Fibroblast of skin of scalp (primary cell): Measurements from ENCODE around the gene PIP4K2C.
"Not testable (repeated sequence)": the region's sequence is repeated elsewhere in the genome, so short reads cannot be mapped to it uniquely, and the experiment has no call there.

Experiments
- DNase-seq: peaks from one replicate; pipeline ENCODE4 v3.0.0-alpha.2; 2013

Gene PIP4K2C

DNA sequence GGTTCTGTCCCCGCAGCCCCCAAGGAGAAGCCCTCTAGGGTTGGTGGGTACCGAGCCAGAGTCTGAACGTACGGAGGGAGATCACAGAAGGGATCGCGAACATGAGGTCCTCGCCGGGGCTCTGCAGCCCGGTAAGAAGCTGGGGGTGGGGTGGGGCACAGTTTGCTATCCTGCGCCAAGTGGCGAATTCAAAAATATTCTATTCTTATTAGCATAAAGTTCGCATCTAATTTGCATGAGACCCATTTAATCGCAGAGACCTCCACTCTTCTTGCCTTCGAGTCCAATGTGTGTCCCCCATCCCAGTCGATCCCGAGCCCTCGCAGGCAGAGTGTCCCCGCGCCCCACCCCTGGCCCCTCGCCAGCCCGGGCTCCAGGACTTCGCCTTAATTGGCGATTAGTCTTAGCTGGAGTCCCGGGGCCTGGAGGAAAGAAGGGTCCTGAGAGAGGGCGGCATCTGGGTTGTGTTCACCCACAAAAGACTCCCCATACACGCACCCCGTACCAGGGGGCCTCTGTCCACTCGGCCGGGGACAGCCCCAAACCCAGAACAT lies 19.6 kb downstream of the PIP4K2C start:
- no peak for DNase-seq

DNA sequence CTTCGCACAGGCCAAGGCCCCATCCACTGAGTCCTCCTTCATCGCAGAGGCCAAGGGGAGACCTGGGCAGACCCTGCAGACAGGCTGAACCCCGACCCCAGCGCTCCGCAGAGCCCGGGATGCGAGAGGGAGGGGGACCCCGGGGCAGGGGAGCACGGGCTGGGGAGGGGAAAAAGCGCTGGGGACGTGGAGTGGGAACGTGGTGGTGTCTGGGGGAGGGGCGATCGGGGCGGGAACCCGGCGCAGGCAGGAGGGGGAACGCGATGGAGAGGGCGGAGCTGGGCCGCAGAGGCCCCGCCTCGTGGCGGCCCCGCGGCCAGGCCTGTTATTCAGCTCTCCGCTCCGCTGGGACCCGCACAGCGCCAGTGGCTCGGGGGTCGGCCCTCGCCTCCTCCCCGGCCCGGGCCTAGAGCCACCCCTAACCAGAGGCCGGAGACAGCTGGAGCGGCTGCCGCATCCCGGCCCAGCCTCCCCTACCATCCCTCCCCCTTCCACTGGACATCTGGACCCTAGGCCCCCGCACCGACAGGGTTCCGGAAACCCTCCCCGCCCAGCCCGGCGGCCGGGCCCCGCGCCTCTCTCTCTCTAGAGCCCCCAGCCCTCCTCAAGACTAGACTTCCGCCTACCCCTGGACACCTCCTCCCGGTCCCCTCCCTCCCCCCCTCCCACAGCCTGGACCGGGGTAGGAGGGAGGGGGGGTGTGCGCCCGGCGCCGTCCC lies 20.3 kb downstream of the PIP4K2C start, which contains the start of gene ARHGEF25:
Gene ARHGEF25, plus strand, starts transcription at position 328 of the 719 bp plus-strand sequence. CDS start 460 bp downstream, outside the sequence.
- DNase-seq: peak; percentile 75

DNA sequence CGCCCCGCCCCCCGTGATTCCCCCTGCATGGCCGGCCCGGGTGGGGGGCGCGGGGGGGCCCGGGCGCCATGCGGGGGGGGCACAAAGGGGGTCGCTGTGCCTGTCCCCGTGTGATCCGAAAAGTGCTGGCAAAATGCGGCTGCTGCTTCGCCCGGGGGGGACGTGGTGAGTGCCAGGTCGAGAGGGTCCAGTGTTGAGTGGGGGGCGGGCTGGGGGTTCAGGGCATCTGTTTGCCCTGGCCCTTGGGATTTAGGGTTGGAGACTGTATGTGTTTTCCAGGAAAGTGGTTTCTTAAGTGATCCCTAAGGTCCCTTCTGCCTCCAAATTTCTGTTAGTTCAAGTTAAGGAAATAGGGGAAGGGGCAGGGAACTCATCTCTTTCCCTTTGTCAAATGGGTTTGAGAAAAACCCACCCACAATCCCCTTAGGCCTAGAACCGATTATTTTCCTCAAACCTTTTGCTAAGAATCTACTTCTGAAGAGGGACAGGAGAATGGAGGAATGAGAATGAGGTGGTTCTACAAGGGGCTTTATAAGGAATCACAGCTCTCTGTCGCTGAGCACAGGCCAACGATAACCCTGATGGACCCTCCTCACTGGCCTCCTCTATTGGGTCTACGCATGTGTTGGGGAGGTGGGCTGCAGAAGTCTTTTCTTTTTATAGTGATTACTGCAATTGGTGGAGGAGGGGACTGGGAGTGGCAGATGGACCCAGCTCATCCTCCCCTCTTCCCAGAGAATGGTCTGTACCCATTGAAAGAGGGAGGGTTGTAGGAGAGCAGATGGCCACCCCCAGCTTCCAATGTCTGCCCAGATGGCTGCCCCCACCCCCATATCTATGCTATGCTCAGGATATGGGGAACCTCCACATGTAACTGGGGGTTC lies 21.1 kb downstream of the PIP4K2C start:
- DNase-seq: no peak

DNA sequence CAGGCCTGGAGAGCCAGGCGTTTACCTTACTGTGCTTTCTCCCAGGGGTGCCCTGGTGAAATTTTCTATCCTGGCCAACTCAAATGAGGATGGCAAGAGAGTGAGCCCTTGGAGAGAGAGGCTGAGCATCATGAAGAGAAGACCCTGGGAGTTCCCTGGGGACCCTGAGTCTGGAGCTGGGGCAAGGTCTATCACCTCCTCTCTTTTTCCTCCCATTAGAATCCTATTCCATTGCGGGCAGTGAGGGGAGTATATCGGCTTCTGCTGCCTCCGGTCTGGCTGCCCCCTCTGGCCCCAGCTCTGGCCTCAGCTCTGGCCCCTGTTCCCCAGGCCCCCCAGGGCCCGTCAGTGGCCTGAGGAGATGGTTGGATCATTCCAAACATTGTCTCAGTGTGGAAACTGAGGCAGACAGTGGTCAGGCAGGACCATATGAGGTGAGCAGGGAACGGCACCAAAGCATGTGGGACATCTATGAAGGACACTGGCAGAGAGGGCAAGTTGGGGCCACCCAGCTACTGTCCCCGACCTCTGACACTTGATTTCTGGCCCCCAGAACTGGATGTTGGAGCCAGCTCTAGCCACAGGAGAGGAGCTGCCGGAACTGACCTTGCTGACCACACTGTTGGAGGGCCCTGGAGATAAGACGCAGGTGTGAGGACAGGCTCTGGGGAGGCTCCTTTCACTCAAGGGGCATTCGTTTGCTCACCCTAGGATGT lies 21.9 kb downstream of the PIP4K2C start:
- no peak for DNase-seq

DNA sequence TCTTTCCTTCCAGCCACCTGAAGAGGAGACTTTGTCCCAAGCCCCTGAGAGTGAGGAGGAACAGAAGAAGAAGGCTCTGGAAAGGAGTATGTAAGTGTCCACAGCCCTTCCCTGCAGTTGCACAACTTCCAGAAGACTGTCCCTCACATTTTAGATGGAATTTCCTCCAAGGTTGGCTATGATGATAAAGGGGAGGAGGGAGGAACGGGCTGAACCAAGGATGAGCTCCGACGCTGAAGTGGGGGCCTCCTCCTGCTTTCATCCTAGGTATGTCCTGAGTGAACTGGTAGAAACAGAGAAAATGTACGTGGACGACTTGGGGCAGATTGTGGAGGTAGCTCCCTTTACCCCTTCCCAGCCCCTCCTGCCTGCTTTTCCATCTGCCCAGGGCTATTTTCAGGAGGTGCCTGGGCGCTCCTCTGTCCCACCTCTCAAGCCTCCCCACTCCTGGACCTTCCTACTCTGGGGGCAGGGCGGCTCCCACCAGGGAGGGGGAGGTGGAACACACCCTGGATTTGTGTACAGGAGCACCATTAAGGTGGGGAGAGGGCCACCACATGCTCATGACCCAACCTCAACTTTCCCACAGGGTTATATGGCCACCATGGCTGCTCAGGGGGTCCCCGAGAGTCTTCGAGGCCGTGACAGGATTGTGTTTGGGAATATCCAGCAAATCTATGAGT lies 22.6 kb downstream of the PIP4K2C start:
- no peak for DNase-seq

DNA sequence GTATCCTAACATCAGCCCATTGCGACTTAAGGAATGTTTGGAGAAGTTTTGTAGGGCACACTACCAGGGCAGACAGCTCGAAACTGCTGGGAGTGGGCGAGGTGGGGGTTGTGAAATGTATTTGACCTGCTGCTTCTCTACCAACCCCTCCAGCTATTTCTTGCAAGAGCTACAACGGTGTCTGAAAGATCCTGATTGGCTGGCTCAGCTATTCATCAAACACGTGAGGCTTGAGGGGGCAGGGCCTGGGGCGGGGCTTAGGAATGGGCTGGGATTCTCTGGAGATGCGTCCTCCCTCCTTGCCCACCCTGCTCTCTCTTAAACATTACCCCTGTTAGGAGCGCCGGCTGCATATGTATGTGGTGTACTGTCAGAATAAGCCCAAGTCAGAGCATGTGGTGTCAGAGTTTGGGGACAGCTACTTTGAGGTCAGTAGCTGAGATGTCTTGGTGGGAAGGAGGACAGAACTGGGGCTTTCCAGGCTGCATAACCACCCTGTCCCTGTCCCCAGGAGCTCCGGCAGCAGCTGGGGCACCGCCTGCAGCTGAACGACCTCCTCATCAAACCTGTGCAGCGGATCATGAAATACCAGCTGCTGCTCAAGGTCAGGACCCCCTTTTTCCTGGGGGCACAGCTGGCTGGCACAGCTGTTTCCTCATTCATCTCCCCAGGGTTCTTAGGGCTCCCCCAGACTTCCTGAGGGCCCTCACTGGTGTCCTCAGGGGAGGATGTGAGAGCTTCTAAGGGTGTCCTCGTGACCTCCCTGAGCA lies 23.4 kb downstream of the PIP4K2C start:
- DNase-seq: no peak

DNA sequence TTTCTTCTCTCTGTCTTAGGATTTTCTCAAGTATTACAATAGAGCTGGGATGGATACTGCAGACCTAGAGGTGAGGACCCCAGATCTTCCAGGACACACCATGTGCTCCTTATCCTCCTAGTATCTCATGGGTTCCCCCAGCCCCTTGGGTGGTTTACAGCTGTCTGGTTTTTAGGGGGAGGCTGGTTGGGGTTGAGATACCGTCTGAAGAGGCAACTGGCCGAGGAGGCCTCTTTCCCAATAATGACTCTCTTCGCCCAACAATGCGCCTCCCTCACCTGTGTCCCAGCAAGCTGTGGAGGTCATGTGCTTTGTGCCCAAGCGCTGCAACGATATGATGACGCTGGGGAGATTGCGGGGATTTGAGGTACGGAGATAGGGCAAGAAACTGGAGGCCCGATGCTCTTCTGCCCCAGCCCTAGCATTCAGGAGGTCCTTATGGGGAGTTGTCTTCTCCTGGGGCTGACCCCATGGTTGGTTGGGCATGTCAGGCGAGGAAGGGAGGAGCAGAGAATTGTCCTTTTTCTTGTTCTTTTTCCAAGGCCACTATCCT lies 24.0 kb downstream of the PIP4K2C start:
- DNase-seq: no peak

DNA sequence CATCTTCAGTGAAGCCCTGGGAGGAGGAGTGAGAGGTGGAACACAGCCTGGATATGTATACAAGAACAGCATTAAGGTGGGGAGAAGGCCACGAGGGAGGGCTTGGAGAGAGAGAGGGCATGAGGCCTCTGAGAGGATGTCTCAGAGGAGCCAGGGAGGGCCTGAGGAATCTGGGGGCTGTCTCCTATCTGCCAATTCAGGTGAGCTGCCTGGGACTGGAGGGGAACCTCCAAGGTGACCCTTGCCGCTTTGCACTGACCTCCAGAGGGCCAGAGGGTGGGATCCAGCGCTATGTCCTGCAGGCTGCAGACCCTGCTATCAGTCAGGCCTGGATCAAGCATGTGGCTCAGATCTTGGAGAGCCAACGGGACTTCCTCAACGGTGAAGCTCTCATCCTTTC lies 24.6 kb downstream of the PIP4K2C start:
- no peak for DNase-seq

DNA sequence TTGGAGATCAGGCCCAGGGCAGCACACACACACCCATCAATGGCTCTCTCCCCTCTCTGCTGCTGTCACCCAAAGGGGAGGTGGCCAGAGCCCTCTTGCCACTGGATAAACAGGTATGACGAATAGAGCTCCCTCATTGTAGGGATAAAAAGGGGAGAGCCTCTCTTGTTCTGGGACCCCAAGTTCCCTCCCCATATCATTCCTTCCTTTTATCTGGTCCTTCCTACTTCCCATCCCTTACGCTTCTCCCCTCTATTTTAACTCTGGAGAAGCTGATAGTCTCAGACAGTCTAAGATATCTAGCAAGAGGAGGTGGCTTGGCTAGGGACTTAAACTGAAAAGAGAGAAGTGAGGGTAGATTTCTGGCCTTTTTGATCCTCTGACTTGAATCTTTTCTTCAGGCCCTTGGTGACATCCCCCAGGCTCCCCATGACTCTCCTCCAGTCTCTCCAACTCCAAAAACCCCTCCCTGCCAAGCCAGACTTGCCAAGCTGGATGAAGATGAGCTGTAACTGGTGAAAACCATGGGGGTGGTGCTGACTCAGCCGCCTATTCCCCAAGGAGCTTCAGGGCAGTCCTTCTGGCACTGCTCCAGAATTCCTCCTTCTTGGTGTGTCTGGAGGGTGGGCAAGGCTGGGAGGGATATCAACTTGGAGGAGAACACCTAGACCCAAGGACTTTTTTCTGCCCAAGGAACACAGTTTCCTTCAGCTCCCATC lies 25.6 kb downstream of the PIP4K2C start:
- peak; percentile 82 for DNase-seq

DNA sequence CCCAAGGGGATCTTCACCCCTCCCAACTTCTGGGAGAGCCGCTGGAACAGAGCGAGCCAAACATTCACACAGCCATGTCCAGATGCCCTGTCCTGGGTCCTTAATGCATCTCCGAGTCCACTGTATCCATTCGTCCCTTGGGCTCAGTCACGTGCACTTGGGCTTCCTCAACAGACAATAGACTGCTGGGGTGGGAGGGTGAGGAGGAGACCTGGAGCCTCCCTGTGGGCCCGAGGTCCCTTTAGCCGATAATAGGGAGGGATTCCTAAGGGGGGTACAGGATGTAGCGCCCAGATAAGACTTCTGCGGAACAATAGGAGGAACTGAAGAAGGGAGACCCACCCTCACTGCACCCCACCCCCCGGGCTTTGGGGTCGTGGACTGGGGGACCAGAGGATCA lies 26.9 kb downstream of the PIP4K2C start:
- DNase-seq: no peak

DNA sequence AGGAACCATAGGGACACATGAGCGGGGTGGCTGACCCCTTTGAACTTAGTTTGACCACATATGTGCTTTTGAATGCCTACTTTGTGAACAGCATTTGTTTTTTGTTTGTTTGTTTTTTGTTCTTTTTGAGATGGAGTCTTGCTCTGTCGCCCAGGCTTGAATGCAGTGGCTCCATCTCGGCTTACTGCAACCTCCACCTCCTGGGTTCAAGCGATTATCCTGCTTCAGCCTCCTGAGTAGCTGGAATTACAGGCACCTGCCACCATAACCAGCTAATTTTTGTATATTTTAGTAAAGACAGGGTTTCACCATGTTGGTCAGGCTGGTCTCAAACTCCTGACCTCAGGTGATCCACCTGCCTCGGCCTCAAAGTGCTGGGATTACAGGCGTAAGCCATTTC lies 27.4 kb downstream of the PIP4K2C start:
- not testable (repeated sequence) for DNase-seq

DNA sequence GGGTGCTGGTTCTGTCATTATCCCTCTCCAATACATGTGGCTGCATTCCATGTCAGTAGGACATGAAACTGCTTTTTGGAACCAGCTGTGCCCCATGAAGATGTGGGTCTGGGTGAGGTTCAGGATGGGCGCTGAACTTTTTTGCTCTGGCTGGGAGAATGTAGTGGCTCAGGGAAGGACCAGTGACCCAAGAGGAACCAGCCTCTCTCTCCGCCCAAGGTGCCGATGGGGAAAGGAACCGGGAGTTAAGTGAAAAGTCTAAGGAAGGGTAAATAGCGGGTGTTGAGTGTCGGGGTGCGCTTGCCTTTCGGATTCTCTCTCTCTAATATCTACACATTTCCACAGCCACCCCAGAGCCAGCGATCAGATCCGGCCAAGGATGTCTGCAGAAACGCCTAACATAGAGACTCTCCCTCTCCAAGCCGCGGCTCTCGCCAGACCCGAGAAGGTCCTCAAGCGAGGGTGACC lies 28.0 kb downstream of the PIP4K2C start:
- DNase-seq: no peak

DNA sequence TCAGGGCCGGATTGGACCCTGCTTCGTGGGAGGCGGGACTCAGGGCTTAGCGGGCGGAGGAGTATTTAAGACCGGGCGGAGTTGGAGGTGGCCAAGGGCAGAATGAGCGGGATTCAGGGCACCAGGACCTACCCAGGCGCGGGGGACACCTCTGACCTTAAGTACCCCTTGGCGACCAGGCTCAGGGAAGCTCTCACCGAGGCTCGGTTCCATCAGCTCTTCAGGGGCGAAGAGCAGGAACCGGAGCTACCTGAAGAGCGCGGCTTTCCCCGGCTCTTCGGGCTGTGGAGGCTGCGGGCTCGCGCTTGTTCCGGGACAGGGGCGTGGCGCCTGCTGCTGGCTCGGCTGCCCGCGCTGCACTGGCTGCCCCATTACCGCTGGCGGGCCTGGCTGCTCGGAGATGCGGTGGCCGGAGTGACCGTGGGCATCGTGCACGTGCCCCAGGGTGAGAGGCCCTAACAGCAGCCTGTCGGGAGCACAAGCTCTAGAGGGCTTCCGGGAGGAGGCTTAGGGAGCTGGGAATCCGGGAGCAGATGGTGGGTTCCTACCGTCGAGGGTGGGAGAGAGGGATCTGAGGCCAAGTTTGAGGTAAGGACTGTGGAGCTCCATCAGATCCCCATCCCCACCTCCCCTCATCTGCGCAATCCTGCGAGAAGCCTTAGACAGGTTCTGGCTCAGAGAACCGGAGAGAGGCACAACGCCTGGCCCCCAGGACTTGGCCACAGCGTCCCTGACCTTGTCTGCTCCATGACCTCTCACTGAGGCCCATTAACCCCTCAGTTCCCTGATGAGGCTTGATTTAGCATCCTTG lies 28.6 kb downstream of the PIP4K2C start:
- DNase-seq: no peak

DNA sequence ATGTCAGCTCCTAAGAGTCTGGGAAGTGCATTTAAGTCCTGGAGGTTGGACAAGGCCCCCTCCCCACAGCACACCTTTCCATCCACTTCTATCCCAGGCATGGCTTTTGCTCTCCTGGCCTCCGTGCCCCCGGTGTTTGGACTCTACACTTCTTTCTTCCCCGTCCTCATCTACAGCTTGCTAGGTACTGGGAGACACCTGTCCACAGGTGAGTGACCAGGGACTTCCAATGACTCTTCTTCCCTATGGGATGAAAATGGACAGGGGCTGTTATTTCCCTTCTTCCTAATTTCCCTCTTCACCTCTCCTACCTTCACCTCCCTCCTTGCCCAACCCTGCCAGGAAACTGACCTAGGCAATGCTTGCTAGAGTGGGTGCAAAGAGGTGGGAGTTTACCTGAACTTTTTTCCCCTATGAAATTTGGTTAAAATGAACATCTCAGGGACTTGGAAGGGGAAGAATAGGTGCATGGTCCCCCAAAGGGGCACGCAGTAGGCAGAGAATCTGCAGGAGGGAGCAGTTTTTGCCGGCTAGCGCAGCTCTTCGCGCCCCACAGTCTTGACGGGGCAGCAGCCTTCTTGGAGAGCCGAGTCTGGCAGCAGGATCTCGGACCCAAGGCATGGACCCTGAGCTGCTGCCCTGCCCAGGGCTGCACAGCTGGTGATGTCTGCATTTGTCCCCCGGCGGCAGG lies 29.4 kb downstream of the PIP4K2C start:
- no peak for DNase-seq

DNA sequence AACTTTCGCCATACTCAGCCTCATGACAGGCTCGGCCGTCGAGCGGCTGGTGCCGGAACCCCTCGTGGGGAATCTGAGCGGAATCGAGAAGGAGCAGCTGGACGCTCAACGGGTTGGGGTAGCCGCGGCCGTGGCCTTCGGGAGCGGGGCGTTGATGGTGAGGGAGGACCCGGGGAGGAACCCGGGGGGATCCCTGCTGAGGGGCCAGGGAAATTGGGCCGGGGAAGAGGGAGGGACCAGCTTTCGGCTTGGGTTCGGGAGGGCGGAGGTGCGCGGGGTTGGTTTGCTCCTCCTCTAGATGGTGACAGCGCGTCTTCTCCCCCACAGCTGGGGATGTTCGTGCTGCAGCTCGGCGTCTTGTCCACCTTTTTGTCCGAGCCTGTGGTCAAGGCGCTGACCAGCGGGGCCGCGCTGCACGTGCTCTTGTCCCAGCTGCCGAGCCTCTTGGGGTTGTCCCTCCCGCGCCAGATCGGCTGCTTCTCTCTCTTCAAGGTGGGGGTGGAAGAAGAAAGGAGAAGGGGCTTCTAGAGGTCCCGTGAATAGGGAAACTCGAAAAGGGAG lies 30.0 kb downstream of the PIP4K2C start:
- DNase-seq: no peak

DNA sequence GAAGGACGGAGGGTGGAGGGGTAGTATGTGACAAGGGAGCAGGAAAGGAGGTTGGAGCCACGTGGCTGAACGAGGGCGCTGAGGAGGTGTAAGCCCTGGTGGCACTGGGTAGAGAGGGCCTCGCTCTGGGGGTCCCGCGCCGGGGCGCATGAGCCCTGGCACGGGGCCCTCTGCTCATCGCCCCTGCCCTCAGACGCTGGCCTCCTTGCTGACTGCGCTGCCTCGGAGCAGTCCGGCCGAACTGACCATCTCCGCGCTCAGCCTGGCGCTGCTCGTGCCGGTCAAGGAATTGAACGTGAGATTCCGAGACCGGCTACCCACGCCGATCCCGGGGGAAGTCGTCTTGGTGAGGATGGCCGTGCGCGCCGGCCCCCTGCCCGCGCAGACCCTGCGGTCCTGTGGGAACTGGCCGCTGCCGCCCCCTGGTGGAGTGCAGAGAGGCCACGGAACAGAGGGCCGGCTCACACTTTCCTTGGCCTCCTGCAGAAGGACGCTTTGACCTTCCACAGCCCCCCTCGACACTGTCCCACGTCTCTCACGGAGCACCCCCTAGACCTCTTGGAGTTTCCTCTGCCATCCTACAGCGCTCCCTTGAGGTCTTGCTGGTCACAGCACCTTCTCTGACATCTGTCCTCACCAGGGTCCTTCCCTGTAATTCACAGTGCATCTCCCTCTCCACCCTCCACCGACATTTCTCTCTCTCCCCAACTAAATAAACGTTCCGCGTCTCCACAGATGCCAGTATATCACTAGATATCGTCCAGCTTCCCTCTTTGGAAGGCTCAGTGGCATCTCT lies 30.7 kb downstream of the PIP4K2C start:
- DNase-seq: peak; percentile 39
